AG09319 (cell line): ENCODE measurements around the gene FSTL3.
A peak's percentile ranks its signal among the peaks of the same experiment; 100 is the strongest.

Experiments
- DNase-seq: peaks from one replicate; pipeline ENCODE4 v3.0.0-alpha.2; 2010; ENCODE audit warnings: low read depth; ENCODE audit errors: extremely low read depth
- CTCF ChIP-seq: IDR thresholded peaks from 2 replicates; pipeline ENCODE4 v1.5.1; 2011; ENCODE audit warnings: low read depth, mild to moderate bottlenecking, inconsistent platforms, low read length, moderate library complexity

FSTL3 gene

GRCh38 chr19:718251-718951 lies 42.2 kb downstream of the FSTL3 start:
- TF ChIP-seq CTCF: no peak
- no peak for DNase-seq

- TF ChIP-seq CTCF: no peak
- peak; percentile 7 for DNase-seq
Observed at GRCh38 chr19:718991-719512, 42.9 kb downstream of the FSTL3 start.

- no peak for TF ChIP-seq CTCF
- no peak for DNase-seq
Observed at GRCh38 chr19:719636-720344, 43.6 kb downstream of the FSTL3 start.

- no peak for TF ChIP-seq CTCF
- DNase-seq: no peak
Observed at GRCh38 chr19:720345-721160, 44.4 kb downstream of the FSTL3 start.

GRCh38 chr19:722553-723101 lies 46.4 kb downstream of the FSTL3 start:
- no peak for DNase-seq
- TF ChIP-seq CTCF: no peak

- DNase-seq: no peak
- no peak for TF ChIP-seq CTCF
Observed at GRCh38 chr19:723247-723646, 47.1 kb downstream of the FSTL3 start.
